Mononuclear cell (primary cell): Measurements from ENCODE around the gene RPN2. TPM values are rescaled to one million over a fixed set of nuclear protein-coding genes. Genes with fewer than 3 reads are reported as not detected.

Experiments used
- total RNA-seq: library from RNA; depleted of rRNA; stranded (reverse); fragments of >200 nt; gene quantifications from one replicate; pipeline ENCODE4 v1.2.3, GENCODE V29; 2012

RPN2 gene
- total RNA-seq, 1 donor = 124 TPM

Other genes starting within 250 kb of the RPN2 start
- 203 TPM for gene SAMHD1, start 227.6 kb upstream of the RPN2 start, total RNA-seq
- 28.9 TPM for gene RBL1, start 83.3 kb upstream of the RPN2 start, total RNA-seq
- 1.8 TPM for gene MROH8, start 218 bp downstream of the RPN2 start, total RNA-seq
- gene GHRH, start 82.5 kb downstream of the RPN2 start, total RNA-seq = not detected
- gene MANBAL, start 110.3 kb downstream of the RPN2 start, total RNA-seq = 4.3 TPM
- gene SRC, start 166.8 kb downstream of the RPN2 start, total RNA-seq = 24.1 TPM